Measurements from ENCODE around the gene TMOD1. TPM values are rescaled to one million over a fixed set of nuclear protein-coding genes. Genes with fewer than 3 reads are reported as not detected.

TMOD1 gene
- total RNA-seq, 1 donor from 2014 or later: 12.9 TPM

DNA sequence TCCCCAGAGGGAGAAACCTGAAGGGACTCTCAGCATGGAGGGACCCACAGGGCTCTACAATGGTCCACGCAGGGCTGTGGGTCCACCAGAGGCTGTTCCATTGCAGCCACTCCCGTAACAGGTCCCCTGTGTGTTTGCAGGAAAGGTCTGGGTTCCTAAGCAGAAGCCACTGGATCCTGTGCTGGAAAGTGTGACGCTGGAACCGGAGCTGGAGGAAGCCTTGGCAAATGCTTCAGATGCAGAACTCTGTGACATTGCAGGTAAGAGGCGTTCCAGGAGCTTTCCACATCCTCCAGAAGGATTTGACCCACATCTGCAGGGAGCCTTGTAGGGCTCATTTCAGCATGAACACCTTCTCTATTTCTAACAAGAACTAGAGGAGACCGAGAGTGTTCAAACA, 51.7 kb downstream of the TMOD1 start:
- peaks cover 20% of the 10 kb centered on the region for H3K27me3 Mint-ChIP-seq
- H3K9me3 Mint-ChIP-seq: no peaks in the 10 kb centered on the region
- no peak overlapping the region for H3K4me3 Mint-ChIP-seq
- H3K36me3 Mint-ChIP-seq: no peaks in the 10 kb centered on the region
- peaks cover 7% of the 10 kb centered on the region for H3K4me1 Mint-ChIP-seq (ENCODE audit: unreplicated experiment)
- TF ChIP-seq, protein P1, sequence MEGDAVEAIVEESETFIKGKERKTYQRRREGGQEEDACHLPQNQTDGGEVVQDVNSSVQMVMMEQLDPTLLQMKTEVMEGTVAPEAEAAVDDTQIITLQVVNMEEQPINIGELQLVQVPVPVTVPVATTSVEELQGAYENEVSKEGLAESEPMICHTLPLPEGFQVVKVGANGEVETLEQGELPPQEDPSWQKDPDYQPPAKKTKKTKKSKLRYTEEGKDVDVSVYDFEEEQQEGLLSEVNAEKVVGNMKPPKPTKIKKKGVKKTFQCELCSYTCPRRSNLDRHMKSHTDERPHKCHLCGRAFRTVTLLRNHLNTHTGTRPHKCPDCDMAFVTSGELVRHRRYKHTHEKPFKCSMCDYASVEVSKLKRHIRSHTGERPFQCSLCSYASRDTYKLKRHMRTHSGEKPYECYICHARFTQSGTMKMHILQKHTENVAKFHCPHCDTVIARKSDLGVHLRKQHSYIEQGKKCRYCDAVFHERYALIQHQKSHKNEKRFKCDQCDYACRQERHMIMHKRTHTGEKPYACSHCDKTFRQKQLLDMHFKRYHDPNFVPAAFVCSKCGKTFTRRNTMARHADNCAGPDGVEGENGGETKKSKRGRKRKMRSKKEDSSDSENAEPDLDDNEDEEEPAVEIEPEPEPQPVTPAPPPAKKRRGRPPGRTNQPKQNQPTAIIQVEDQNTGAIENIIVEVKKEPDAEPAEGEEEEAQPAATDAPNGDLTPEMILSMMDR (conservative IDR thresholded peaks at IDR 0.05): no peak
- H3K27ac Mint-ChIP-seq: no peak overlapping the region
- no peak for DNase-seq (ENCODE audit: extremely low spot score, unreplicated experiment)

GRCh38 chr9:97553841-97554240, 52.4 kb downstream of the TMOD1 start:
- Mint-ChIP-seq H3K4me1 (ENCODE audit: unreplicated experiment) (peaks cover 7% of the 10 kb centered on the region), H3K36me3 (no peaks in the 10 kb centered on the region), H3K27ac (no peak overlapping the region), H3K27me3 (peaks cover 21% of the 10 kb centered on the region), H3K9me3 (no peaks in the 10 kb centered on the region), H3K4me3 (no peak overlapping the region)
- no peak for DNase-seq (ENCODE audit: extremely low spot score, unreplicated experiment)
- TF ChIP-seq, protein P1 (conservative IDR thresholded peaks at IDR 0.05): no peak

DNA sequence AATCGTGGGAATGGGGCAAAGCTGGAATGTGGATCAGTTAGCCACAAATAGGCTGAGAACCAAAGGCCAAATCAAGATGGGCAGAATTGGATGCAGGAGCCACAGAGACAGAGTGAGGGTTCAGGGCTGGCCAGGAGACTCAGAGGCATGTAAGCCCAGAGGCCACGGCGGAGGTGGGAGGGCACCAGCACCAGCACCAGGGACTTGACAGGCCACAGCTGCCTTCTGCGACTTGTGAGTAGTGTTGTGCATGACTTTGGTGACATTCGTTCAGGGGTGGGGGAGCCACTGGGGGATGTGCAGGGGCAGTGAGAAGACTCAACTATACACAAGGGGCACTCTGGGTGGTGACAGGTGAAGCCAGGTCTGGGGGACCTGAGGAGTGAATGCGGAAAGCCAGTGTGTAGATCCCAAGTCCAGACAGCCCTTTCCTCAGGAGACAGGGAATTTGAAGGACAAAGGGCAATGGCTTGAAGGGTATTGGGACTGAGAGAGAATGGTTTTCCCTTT, 53.2 kb downstream of the TMOD1 start:
- H3K27me3 Mint-ChIP-seq: peaks cover 24% of the 10 kb centered on the region
- H3K27ac Mint-ChIP-seq: no peak overlapping the region
- H3K4me1 Mint-ChIP-seq (ENCODE audit: unreplicated experiment): peaks cover 7% of the 10 kb centered on the region

DNA sequence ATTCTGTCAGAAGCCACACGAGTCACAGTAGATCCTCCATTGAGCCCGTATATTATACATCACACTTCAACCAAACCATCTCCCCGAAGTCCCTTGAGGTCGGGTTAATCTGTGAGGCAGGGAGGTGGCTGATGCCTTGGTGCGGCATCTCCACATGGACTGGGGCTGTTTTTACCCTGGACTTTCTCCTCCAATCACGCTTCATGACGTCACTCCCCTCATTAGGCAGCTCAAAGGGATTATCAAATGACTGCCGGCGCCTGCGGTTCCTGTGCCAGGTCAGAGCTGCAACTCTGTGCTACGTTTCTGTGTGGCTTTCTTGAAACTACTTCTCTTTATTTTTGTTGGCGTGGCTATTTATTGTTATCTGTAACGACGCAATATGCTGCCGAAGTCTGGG, 53.7 kb downstream of the TMOD1 start:
- Mint-ChIP-seq H3K9me3 (no peaks in the 10 kb centered on the region), H3K27me3 (peaks cover 21% of the 10 kb centered on the region), H3K27ac (peak overlapping the region; percentile 51), H3K36me3 (no peaks in the 10 kb centered on the region), H3K4me1 (ENCODE audit: unreplicated experiment) (peaks cover 7% of the 10 kb centered on the region), H3K4me3 (no peak overlapping the region)
- DNase-seq (ENCODE audit: extremely low spot score, unreplicated experiment): no peak
- TF ChIP-seq, protein P1 (conservative IDR thresholded peaks at IDR 0.05): no peak

More for the DNA sequence above, 53.2 kb downstream of the TMOD1 start:
- DNase-seq (ENCODE audit: extremely low spot score, unreplicated experiment): no peak
- TF ChIP-seq, protein P1 (conservative IDR thresholded peaks at IDR 0.05): no peak
- no peaks in the 10 kb centered on the region for H3K9me3 Mint-ChIP-seq
- H3K36me3 Mint-ChIP-seq: no peaks in the 10 kb centered on the region
- H3K4me3 Mint-ChIP-seq: no peak overlapping the region

GRCh38 chr9:97556036-97556720, 54.7 kb downstream of the TMOD1 start:
- Mint-ChIP-seq H3K27me3 (peaks cover 21% of the 10 kb centered on the region), H3K4me3 (no peak overlapping the region), H3K27ac (no peak overlapping the region), H3K36me3 (no peaks in the 10 kb centered on the region), H3K4me1 (ENCODE audit: unreplicated experiment) (peaks cover 7% of the 10 kb centered on the region), H3K9me3 (no peaks in the 10 kb centered on the region)
- DNase-seq (ENCODE audit: extremely low spot score, unreplicated experiment): no peak
- TF ChIP-seq, protein P1 (conservative IDR thresholded peaks at IDR 0.05): no peak

All from type B pancreatic cell (in vitro differentiated cells).